A549 (cell line): ENCODE measurements around the gene DAO.

Experiments used
- BHLHE40 ChIP-seq: IDR thresholded peaks from 2 replicates; pipeline ENCODE4 v1.6.1; 2012; ENCODE audit warnings: low read depth, low read length, inconsistent platforms
- CHD4 ChIP-seq: fragments of 200-600 bp; sonication (generic); IDR thresholded peaks from 2 replicates; pipeline ENCODE4 v1.6.1; 2016; ENCODE audit warnings: antibody characterized with exemption, mild to moderate bottlenecking, borderline replicate concordance
- CTCF ChIP-seq: fragments of >200 bp; sonication (Bioruptor Twin); formaldehyde crosslinking; IDR thresholded peaks from 3 replicates; pipeline ENCODE4 v1.5.1; 2016
- EP300 ChIP-seq, 2 experiments: fragments of >200 bp; sonication (Bioruptor Twin); formaldehyde crosslinking; IDR thresholded peaks; 2 replicates in 1 of 2; 3 replicates in 1 of 2; pipeline ENCODE4 v1.6.1; 2016 to 2017
- NPAS2 ChIP-seq: fragments of 250-450 bp; sonication (Bioruptor Pico); IDR thresholded peaks from 2 replicates; pipeline ENCODE4 v1.8.0; 2022; ENCODE audit warnings: mild to moderate bottlenecking, moderate library complexity, borderline replicate concordance
- RFX5 ChIP-seq: fragments of 450-650 bp; IDR thresholded peaks from 2 replicates; pipeline ENCODE4 v1.7.1; 2014; ENCODE audit warnings: antibody characterized with exemption, mild to moderate bottlenecking, moderate library complexity
- SMC3 ChIP-seq: fragments of >200 bp; sonication (Bioruptor Twin); formaldehyde crosslinking; IDR thresholded peaks from 3 replicates; pipeline ENCODE4 v1.6.1; 2018; ENCODE audit warnings: inconsistent platforms

DNA sequence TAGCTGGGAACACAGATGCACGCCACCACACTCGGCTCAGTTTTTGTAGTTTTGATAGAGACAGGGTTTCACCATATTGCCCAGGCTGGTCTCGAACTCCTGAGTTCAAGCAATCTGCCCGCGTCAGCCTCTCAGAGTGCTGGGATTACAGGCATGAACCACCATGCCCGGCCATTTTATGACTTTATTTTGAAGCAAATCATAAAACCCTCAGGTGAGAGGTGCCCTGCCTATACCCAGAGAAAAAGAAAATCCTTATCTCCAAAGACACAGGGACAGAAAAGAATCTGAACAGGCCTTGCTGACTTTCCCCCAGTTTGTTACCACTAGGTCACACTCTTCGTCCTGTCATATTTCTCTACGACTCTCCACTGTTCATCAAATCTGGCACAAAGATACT lies 48.8 kb downstream of the DAO start:
- TF ChIP-seq CTCF = no peak
- TF ChIP-seq SMC3 = no peak
- no peak for TF ChIP-seq RFX5
- TF ChIP-seq EP300 (IDR thresholded peaks at IDR 0.05) = no peak
- TF ChIP-seq CHD4 = no peak
- no peak for TF ChIP-seq NPAS2 (CRISPR knock-in tag)
- no peak for TF ChIP-seq BHLHE40
